ENCODE results near the gene POMP. TPM values are rescaled to one million over a fixed set of nuclear protein-coding genes. Genes with fewer than 3 reads are reported as not detected.

POMP gene
- total RNA-seq, 1 experiment from 2014 or later: 102 TPM

DNA sequence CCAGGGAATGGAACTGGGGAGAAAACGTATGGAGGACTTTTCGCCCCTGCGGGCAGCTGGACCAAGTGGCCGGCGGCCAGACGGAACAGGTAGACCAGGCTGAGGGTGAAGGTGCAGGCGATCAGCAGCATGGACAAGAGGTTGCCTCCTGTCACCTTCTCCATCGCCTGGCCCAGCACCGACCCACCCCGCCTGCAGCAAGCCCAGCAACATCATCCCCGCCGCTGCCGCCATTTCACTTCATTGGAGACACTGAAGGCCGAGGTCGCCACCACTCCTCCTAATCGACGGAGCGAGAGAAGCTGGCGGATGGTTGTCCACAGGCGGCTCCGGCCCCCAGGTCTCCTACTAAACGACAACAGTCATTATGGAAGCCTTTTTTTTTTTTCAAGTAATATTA is 64.9 kb downstream of the POMP start:
- peaks cover 6 to 7% of the 10 kb centered on the region in 2 experiments for H3K4me1 Mint-ChIP-seq
- Histone ChIP-seq H3K18ac (ENCODE audit: insufficient read length, low read depth, low read length) (no peak overlapping the region), H3K4ac (ENCODE audit: low read depth, low read length) (no peak overlapping the region), H2AK5ac (ENCODE audit: insufficient read length, low read length) (no peak overlapping the region), H3K4me2 (ENCODE audit: insufficient read depth, insufficient read length, low read length) (no peak overlapping the region), H3K4me1 (ENCODE audit: insufficient read depth, low read length) (no peaks in the 10 kb centered on the region), H2BK5ac (ENCODE audit: insufficient read length, low read length) (no peak overlapping the region), H4K5ac (ENCODE audit: insufficient read length, low read depth, low read length) (no peak overlapping the region), H2BK12ac (ENCODE audit: insufficient read length, low read depth, low read length) (no peak overlapping the region), H3T11ph (ENCODE audit: low read length) (no peak overlapping the region), H3K9me3 (ENCODE audit: control insufficient read depth, low read depth, low read length) (no peaks in the 10 kb centered on the region), H2BK120ac (ENCODE audit: low read depth, low read length, poor library complexity, severe bottlenecking) (no peak overlapping the region), H3K27me3 (ENCODE audit: insufficient read depth, low read length) (no peaks in the 10 kb centered on the region), H2BK15ac (ENCODE audit: low read depth, low read length) (no peak overlapping the region), H3K9ac (ENCODE audit: extremely low read depth, insufficient read length, low read length) (no peak overlapping the region), H4K20me1 (ENCODE audit: control insufficient read depth, insufficient read depth, insufficient read length) (no peaks in the 10 kb centered on the region), H3K23ac (ENCODE audit: insufficient read length, low read depth, low read length) (no peak overlapping the region), H3K79me2 (ENCODE audit: insufficient read depth, low read length) (no peaks in the 10 kb centered on the region), H4K91ac (ENCODE audit: insufficient read length, low read depth, low read length) (no peak overlapping the region), H3K27ac (ENCODE audit: insufficient read length, low read depth, low read length) (no peak overlapping the region), H3K56ac (ENCODE audit: insufficient read length, low read depth, low read length) (no peak overlapping the region), H4K8ac (replicated peaks; ENCODE audit: insufficient read length, low read depth, low read length) (no peak overlapping the region), H2AFZ (ENCODE audit: low read length) (no peak overlapping the region), H3K79me1 (ENCODE audit: insufficient read depth, low read depth, low read length, poor library complexity, severe bottlenecking) (no peaks in the 10 kb centered on the region), H3K23me2 (ENCODE audit: insufficient read length, low read depth, low read length, poor library complexity, severe bottlenecking) (no peaks in the 10 kb centered on the region), H2BK20ac (ENCODE audit: low read depth, low read length, poor library complexity, severe bottlenecking) (no peak overlapping the region), H3K14ac (ENCODE audit: insufficient read depth, low read length) (no peak overlapping the region)
- WGBS (ENCODE audit: extremely low coverage, insufficient read length, low lambda C conversion rate): no CpG with 5 or more reads among the region's 22 CpGs
- H3K27ac Mint-ChIP-seq: no peak overlapping the region
- no peak overlapping the region for H3K4me3 Mint-ChIP-seq
- TF ChIP-seq, protein P1, sequence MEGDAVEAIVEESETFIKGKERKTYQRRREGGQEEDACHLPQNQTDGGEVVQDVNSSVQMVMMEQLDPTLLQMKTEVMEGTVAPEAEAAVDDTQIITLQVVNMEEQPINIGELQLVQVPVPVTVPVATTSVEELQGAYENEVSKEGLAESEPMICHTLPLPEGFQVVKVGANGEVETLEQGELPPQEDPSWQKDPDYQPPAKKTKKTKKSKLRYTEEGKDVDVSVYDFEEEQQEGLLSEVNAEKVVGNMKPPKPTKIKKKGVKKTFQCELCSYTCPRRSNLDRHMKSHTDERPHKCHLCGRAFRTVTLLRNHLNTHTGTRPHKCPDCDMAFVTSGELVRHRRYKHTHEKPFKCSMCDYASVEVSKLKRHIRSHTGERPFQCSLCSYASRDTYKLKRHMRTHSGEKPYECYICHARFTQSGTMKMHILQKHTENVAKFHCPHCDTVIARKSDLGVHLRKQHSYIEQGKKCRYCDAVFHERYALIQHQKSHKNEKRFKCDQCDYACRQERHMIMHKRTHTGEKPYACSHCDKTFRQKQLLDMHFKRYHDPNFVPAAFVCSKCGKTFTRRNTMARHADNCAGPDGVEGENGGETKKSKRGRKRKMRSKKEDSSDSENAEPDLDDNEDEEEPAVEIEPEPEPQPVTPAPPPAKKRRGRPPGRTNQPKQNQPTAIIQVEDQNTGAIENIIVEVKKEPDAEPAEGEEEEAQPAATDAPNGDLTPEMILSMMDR (conservative IDR thresholded peaks at IDR 0.05): no peak
- no peaks in the 10 kb centered on the region; a peak in 1 of 5 replicates for H3K9me3 Mint-ChIP-seq
- H3K36me3 Mint-ChIP-seq (ENCODE audit: insufficient read depth in 1 of 3, low read depth in 3 of 3): no peaks in the 10 kb centered on the region
- peaks cover 11% of the 10 kb centered on the region for H3K27me3 Mint-ChIP-seq (ENCODE audit: low read depth)
- DNase-seq: no peak

Measured in H9 (cell line).